NCI-H446 treated with DMSO at 0.1 percent for 48 hours (cell line): ENCODE data around the gene ARID3C.
"Not testable (repeated sequence)": the region's sequence is repeated elsewhere in the genome, so short reads cannot be mapped to it uniquely, and the experiment has no call there.

Experiments
- DNase-seq: peaks from one replicate; lab custom pipeline; 2025; lab: John Stamatoyannopoulos, UW

ARID3C gene

GRCh38 chr9:34652602-34653000, 23.7 kb upstream of the ARID3C start:
- no peak for DNase-seq

- DNase-seq = no peak
Observed at GRCh38 chr9:34651876-34652601, 23.2 kb upstream of the ARID3C start, which contains the start of gene IL11RA. Gene IL11RA (plus strand): TSS chr9:34652185. CDS start chr9:34655218, 3,033 bp downstream.

- DNase-seq = no peak
Observed at GRCh38 chr9:34651321-34651720, 22.5 kb upstream of the ARID3C start.

DNA sequence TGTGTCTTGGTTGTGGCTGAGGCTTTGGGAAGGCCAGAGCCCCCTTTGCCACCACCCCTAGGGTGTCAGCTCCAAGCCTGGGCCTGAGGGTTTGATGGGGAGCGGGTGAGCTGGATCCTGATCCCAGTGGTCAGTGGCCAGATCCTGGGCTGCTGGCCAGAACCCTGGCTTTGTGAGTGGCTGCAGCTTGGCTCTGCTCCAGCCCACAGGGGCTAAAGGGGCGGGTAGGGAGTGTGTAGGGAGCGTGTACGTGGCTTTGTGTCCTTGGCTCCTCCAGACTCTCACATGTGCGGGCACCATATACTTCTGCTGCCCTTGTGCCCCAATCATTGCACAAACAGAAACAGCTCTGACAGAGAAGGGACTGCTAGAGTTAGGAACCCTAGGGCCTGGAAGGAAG, 21.9 kb upstream of the ARID3C start:
- DNase-seq = no peak

GRCh38 chr9:34648673-34649072, 19.8 kb upstream of the ARID3C start:
- DNase-seq = no peak

DNA sequence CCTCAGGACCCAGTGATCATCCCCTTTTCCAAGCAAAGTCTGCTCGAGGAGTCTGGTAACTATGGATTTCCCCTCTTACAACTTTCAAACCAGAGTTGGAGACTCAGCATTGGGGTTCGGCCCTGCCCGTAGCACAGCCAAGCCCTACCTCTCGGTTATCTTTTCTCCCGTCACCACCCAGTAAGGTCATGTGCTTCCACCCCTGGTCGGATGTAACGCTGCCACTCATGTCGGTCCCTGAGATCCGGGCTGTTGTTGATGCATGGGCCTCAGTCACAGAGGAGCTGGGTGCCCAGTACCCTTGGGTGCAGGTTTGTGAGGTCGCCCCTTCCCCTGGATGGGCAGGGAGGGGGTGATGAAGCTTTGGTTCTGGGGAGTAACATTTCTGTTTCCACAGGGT, 18.8 kb upstream of the ARID3C start:
- no peak for DNase-seq

- DNase-seq = no peak
Observed at GRCh38 chr9:34647084-34647403, 18.2 kb upstream of the ARID3C start.

- DNase-seq = no peak
Observed at GRCh38 chr9:34646211-34647083, 17.6 kb upstream of the ARID3C start, which contains the start of gene GALT. Gene GALT (plus strand): TSS chr9:34646675. CDS start chr9:34646705, 30 bp downstream.

DNA sequence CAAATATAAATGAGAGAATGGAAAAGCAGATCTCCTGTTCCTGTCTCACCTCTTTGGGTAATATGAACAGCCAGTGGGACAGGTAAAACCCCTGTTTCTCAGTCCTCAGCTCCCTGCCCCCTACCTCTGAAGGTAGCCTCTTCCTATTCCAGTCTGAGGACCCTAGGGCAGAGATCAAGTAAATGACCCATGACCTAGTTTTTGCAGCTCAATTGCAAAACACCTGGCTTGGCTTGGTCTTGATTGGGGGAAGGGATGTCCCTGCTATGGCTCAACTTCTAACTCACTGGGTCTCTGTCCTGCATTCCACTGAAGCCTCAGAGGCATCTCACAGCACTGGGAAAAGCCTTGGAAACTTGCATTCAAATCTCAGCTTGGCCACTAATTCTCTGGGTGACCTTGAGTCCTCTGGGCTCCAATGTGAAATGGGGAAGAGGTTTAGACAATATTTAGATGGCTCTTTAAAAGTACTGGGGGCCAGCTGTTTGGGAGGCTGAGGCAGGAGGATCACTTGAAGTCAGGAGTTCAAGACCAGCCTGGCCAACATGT, 16.0 kb upstream of the ARID3C start:
- DNase-seq = no peak

DNA sequence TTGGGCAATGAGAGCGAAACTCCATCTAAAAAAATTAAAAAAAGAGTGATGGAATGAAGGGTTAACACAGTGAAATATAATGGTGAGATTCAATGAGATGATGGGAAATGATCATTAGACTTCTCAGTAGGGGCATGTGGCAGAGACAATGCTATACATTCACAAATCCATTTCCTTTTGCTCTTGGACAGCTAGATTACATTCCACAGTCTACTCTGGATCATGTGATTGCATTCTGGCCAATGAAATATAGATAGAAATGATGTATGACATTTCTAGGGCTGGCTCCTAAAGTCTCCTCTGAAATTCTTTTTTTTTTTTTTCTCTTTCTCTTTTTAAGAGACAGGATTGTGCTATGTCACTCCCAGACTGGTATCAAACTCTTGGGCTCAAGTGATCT, 13.8 kb upstream of the ARID3C start:
- DNase-seq = no peak

- not testable (repeated sequence) for DNase-seq
Observed at GRCh38 chr9:34639322-34639721, 10.5 kb upstream of the ARID3C start.

GRCh38 chr9:34638138-34638445, 9.2 kb upstream of the ARID3C start:
- no peak for DNase-seq

GRCh38 chr9:34637356-34638137, 8.7 kb upstream of the ARID3C start, which contains the start of gene SIGMAR1:
Gene SIGMAR1 (minus strand): TSS chr9:34637787. CDS start chr9:34637697, 90 bp downstream.
- DNase-seq = peak; percentile 83

DNA sequence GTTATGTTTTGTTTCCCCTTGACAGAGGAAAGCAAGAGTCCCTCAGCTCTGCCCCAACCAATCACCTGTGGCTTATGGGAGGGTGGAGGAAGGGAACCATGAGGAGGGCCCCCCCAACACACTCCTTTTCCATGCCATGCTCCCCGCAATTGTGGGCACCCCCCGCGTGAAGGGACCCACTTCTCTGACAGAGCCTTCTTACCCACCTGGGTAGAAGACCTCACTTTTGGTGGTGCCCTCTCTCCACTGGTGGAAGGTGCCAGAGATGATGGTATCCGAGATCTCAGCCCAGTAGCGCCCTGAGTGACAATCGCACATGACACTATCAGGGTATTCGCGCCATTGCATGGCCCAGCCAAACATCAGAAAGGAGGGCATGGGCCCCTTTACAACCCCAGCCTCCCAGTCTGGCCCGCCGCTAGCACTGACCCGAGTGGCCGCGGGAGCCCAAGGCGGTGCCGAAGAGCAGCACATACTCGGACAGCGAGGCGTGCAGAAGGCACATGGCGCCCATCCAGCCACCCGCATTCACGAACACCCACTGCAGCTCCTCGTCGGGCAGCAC, 8.0 kb upstream of the ARID3C start:
- no peak for DNase-seq

GRCh38 chr9:34635556-34635955, 6.7 kb upstream of the ARID3C start:
- DNase-seq = no peak

- no peak for DNase-seq
Observed at GRCh38 chr9:34634551-34635248, 5.8 kb upstream of the ARID3C start.

DNA sequence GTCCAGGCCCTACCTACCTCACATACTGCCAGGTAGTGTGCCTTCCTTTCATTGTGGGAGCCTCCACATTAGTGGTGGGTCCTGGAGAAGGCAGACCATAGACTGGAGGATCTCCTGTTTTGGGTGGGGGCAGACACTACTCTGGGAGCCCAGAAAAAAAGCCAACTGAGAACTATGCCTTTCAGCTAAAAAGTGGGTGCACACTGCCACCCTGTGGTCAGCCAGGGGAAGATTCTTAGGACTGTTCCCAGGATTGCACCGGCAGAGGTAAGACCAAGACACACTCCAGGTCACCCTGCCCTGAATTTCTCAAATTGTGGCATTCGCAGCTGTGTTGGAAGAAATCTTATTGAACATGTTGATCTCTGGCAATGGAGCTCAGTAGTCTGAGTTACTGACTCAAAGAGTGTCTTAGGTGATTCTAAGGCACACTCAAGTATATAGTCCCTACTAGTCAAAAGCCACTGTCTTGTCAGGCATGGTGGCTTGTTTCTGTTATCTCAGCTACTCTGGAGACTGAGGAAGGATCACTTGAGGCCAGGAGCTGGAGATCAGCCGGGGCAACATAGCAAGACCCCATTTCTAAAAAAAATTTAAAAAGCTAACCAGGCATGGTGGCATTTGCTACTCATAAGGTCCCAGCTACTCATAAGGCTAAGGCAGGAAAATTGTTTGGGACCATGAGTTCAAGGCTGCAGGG, 5.1 kb upstream of the ARID3C start:
- peak; percentile 35 for DNase-seq

DNA sequence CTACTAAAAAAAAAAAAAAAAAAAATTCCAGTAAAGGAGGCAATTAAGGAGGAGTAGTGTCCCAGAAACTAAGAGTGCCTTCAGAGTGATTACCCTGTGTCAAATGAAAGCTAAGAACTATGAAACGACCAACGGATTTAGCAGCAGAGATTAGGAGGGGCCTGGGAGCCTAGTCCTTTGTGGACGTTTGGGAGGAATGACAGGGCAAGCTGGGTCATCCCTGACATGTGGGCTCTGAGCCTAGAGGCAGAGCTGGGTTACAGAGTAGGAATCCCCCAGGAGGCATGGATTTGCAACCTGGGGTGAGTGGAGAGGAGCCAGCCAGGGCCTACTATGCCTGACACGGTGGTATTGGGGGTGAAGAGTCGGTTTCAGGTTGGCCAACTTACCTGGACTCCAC, 4.3 kb upstream of the ARID3C start:
- DNase-seq = no peak

DNA sequence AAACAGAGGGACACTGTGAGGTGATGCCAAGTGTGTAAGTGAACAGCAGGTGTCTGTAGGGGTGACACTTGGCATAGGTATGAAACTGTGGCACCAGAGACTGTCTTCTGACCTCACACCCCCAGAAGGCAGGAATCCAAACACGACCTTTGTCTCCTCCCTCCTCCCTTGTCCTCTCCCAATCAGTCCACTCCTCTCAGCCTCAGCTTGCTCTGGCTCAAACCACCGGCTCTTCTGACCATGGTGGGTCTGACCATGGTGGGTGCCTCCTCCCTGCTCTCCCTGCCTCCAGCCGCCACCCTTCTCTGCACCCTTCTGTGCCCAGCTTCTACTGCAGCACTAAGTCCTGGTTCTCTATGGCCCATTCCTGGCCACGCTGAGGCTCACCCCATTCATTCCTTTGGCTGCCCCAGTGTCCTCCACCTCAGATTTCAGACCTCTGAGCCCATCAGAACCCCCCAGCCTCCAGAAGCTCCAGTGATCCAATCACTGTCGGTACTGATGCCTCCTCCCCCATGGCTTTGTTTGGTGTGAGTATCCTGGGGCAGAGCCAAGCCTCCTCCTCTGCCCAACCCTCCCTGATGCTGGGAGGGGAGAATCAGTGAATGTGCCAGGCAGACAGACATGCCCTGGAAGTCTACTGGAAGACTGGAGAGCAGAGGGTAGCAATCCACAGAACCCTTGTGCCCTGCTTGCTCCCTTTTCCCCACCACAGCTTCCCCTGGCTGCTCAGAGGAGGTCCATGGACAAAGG, 1.7 kb upstream of the ARID3C start:
- no peak for DNase-seq

- no peak for DNase-seq
Observed at GRCh38 chr9:34629491-34629808, 584 bp upstream of the ARID3C start.
